Gastrocnemius medialis (tissue), 4 donors: ENCODE measurements around the gene CHAF1A. TPM values are rescaled to one million over a fixed set of nuclear protein-coding genes. Genes with fewer than 3 reads are reported as not detected.

Source experiments
- ATAC-seq, 2 donors: fragments of 150-250 bp; one replicate each; pipeline ENCODE4 v1.9.1; 2016
- DNase-seq, 2 donors: peaks; one replicate each; pipeline ENCODE4 v3.0.0-alpha.2; 2019
- H3K27ac ChIP-seq, 4 donors: fragments of 200-600 bp; sonication (generic); 1 replicate in 1 of 4; 2 replicates in 3 of 4; pipeline ENCODE4 v1.5.1; 2016 to 2018; ENCODE audit warnings: mild to moderate bottlenecking in 2 of 4, moderate library complexity in 1 of 4
- H3K27me3 ChIP-seq, 3 donors: fragments of 200-600 bp; sonication (generic) in 2 of 3; 1 replicate in 1 of 3; 2 replicates in 2 of 3; pipeline versions ENCODE4 v1.5.1 to v1.6.0; 2016 to 2019; ENCODE audit warnings: mild to moderate bottlenecking in 1 of 3, moderate library complexity in 1 of 3
- H3K36me3 ChIP-seq, 2 donors: fragments of 200-600 bp; sonication (generic) in 1 of 2; one replicate each; pipeline ENCODE4 v1.5.1; 2017 to 2018
- H3K4me1 ChIP-seq, 2 donors: fragments of 200-600 bp; sonication (generic) in 1 of 2; one replicate each; pipeline ENCODE4 v1.5.1; 2016 to 2017; ENCODE audit warnings: mild to moderate bottlenecking in 2 of 2
- H3K4me3 ChIP-seq, 4 donors: fragments of 200-600 bp; sonication (generic) in 3 of 4; 1 replicate in 1 of 4; 2 replicates in 3 of 4; pipeline ENCODE4 v1.5.1; 2016 to 2019; ENCODE audit warnings: mild to moderate bottlenecking in 2 of 4
- H3K9me3 ChIP-seq, 3 donors: fragments of 200-600 bp; sonication (generic) in 2 of 3; 1 replicate in 1 of 3; 2 replicates in 2 of 3; pipeline ENCODE4 v1.5.1; 2016 to 2019
- CTCF ChIP-seq, 5 experiments: fragments of 450-650 bp in 3 of 5; fragments of 200-600 bp in 2 of 5; sonication (generic) in 2 of 5; IDR thresholded peaks in 4 of 5; conservative IDR thresholded peaks in 1 of 5; 1 replicate in 4 of 5; 2 replicates in 1 of 5; pipeline ENCODE4 v1.5.1; 2016 to 2019; ENCODE audit warnings: antibody characterized with exemption in 5 of 5, mild to moderate bottlenecking in 3 of 5, moderate library complexity in 3 of 5
- POLR2A ChIP-seq, 2 donors: fragments of 450-650 bp; IDR thresholded peaks; one replicate each; pipeline ENCODE4 v1.6.1; 2017; ENCODE audit warnings: antibody characterized with exemption in 2 of 2, mild to moderate bottlenecking in 2 of 2, moderate library complexity in 2 of 2
- in situ Hi-C, 4 donors: fragments of 200-750 bp; cut with MboI; loops; one replicate each; pipeline versions ENCODE4 v1.15.0 to v1.8.0; 2017; ENCODE audit warnings: low sequenced_read_pairs in 4 of 4
- intact Hi-C: fragments of 100-400 bp; cut with DNase I; formaldehyde crosslinking; loops from one replicate; pipeline ENCODE4 v1.15.1; 2023; ENCODE audit warnings: low total_unique reads
- total RNA-seq, 4 donors: library from RNA; depleted of rRNA; stranded (reverse); fragments of >200 nt; gene quantifications; one replicate each; pipeline versions ENCODE4 v1.1.0 to v1.2.3, GENCODE V29; 2016

Gene CHAF1A
- total RNA-seq, 4 donors from 2014 or later: 7.3 to 15.8 (median 9.7) TPM

DNA sequence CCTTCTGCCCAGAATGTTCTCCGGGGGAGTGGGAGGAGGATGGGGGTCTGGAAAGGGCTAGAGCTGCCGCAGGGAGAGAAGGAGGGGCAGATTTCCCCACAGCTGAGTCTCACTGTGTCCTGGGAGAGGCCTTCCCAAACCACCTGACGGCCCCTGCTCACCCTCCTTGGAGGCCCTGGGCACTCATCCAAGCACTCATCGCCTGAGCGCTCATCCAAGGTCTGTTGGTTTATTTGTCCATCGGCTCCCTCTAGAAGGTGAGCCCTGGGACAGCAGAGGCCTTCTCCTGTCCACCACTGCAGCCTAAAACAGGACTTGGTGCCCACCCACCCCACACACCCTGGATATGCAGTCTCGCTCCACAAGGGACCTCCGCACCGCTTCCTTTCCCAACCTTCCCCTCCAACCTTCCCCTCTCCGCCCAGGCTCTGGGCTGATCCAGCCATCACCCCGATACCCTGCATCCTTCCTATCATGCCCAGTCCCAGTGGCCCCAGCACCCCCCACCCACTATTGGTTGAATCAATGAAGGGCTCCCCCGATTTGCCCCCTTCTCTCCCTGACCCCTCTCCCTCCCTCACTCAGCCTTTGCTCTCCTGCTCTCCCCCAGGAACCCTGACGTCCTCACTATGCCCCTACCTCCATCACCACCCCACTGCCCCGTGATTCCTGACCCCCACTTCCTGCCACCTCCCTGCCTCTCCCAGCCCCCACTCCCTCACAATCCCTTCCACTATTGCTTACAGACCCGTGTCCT, 53.5 kb downstream of the CHAF1A start:
- intact Hi-C loops: loop anchor here (2.0 to 10.0 kb wide), 4 partner anchors 53 to 209 kb away; partner anchors contain the start of genes CHAF1A, MPND, PLIN5 and YJU2
- ATAC-seq (peak; percentile 63 to 68), DNase-seq (peak; percentile 83 to 90)
- Histone ChIP-seq H3K36me3 (peaks cover 0 to 32% of the 10 kb centered on the region in 2 donors), H3K4me3 (peak overlapping the region; percentile 56 to 90 (median 68)), H3K9me3 (no peaks in the 10 kb centered on the region), H3K27ac (peak overlapping the region; percentile 90 to 99 (median 95)), H3K27me3 (no peaks in the 10 kb centered on the region), H3K4me1 (peaks cover 24 to 29% of the 10 kb centered on the region in 2 donors)
- in situ Hi-C loops: no loop called here
- TF ChIP-seq POLR2A (IDR thresholded peaks at IDR 0.05) (peak; percentile 45 to 62), CTCF (IDR thresholded peaks at IDR 0.05 in 4 of 5, conservative IDR thresholded peaks at IDR 0.05 in 1 of 5) (no peak)

DNA sequence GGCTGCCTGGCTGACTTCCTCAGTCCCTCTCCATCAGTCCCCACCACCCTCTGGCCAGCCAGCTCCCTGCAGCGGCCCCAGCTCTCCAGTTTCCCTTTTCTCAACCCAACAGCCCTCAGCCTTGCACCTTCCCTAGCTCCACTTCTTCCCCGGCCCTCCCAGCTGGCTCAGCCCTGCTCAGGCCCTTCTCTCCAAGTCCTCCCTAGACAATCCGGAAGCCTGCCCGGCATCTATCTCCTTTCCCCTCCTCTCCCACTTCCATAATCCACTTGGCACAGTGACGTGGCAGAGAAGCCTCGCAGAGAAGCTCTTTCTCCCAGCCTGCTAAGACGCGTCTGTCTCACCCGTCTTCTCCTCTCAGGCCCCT, 54.0 kb downstream of the CHAF1A start:
- H3K36me3 ChIP-seq: peaks cover 0 to 26% of the 10 kb centered on the region in 2 donors
- H3K4me1 ChIP-seq: peaks cover 24 to 29% of the 10 kb centered on the region in 2 donors
- H3K27ac ChIP-seq: peak overlapping the region; percentile 90 to 99 (median 95)
- H3K27me3 ChIP-seq: no peaks in the 10 kb centered on the region
- H3K9me3 ChIP-seq: no peaks in the 10 kb centered on the region
- intact Hi-C loops (loop anchor here (2.0 to 10.0 kb wide), 4 partner anchors 54 to 210 kb away; partner anchors contain the start of genes CHAF1A, MPND, PLIN5 and YJU2), in situ Hi-C loops (no loop called here)
- peak overlapping the region; percentile 56 to 90 (median 68) for H3K4me3 ChIP-seq
- DNase-seq (no peak), ATAC-seq (peak; percentile 3 to 4)
- no peak for TF ChIP-seq CTCF (IDR thresholded peaks at IDR 0.05 in 4 of 5, conservative IDR thresholded peaks at IDR 0.05 in 1 of 5)
- no peak for TF ChIP-seq POLR2A (IDR thresholded peaks at IDR 0.05)

GRCh38 chr19:4456843-4457653, 54.6 kb downstream of the CHAF1A start:
- intact Hi-C loops (loop anchor here (1.0 to 10.0 kb wide), 5 partner anchors 14 to 210 kb away; partner anchors contain the start of genes CHAF1A, MPND, PLIN5 and YJU2), in situ Hi-C loops (no loop called here)
- ATAC-seq (no peak), DNase-seq (peak in 1 of 2 donors; percentile 35)
- Histone ChIP-seq H3K27ac (peak overlapping the region; percentile 90 to 99 (median 95)), H3K36me3 (peaks cover 0 to 20% of the 10 kb centered on the region in 2 donors), H3K4me3 (peak overlapping the region; percentile 56 to 90 (median 68)), H3K4me1 (peaks cover 24 to 29% of the 10 kb centered on the region in 2 donors), H3K9me3 (no peaks in the 10 kb centered on the region), H3K27me3 (no peaks in the 10 kb centered on the region)
- TF ChIP-seq CTCF (IDR thresholded peaks at IDR 0.05 in 4 of 5, conservative IDR thresholded peaks at IDR 0.05 in 1 of 5) (no peak), POLR2A (IDR thresholded peaks at IDR 0.05) (no peak)

GRCh38 chr19:4457654-4458395, 55.4 kb downstream of the CHAF1A start, which contains the start of gene UBXN6:
TSS of gene UBXN6 (minus strand) at chr19:4457794. CDS start at chr19:4457697, 97 bp downstream.
- ATAC-seq: peak; percentile 86

More at GRCh38 chr19:4457654-4458395, 55.4 kb downstream of the CHAF1A start, which contains the start of gene UBXN6:
- Histone ChIP-seq H3K4me1 (peaks cover 24 to 29% of the 10 kb centered on the region in 2 donors), H3K27ac (peak within 1 kb of the TSS; percentile 90 to 99 (median 95)), H3K27me3 (no peaks in the 10 kb centered on the region), H3K36me3 (peaks cover 0 to 12% of the 10 kb centered on the region in 2 donors), H3K9me3 (no peaks in the 10 kb centered on the region), H3K4me3 (peak within 1 kb of the TSS; percentile 56 to 90 (median 68))
- no peak for TF ChIP-seq POLR2A (IDR thresholded peaks at IDR 0.05)
- peak in 2 of 5 experiments; percentile 8 to 34 for TF ChIP-seq CTCF (IDR thresholded peaks at IDR 0.05 in 4 of 5, conservative IDR thresholded peaks at IDR 0.05 in 1 of 5)
- intact Hi-C loops: loop anchor here (1.0 to 10.0 kb wide), 5 partner anchors 13 to 211 kb away; partner anchors contain the start of genes CHAF1A, MPND, PLIN5 and YJU2
- DNase-seq: peak; percentile 96 to 97
- in situ Hi-C loops: no loop called here
